NCI-H2107 treated with DMSO at 0.1 percent for 48 hours (cell line): Measurements from ENCODE around the gene GRIA3.
"Not testable (repeated sequence)": the region's sequence is repeated elsewhere in the genome, so short reads cannot be mapped to it uniquely, and the experiment has no call there.

Experiments
- DNase-seq: peaks from one replicate; lab custom pipeline; 2025; ENCODE audit not compliant: unreplicated experiment; lab: John Stamatoyannopoulos, UW

The GRIA3 gene

GRCh38 chrX:123271902-123272301 lies 87.8 kb downstream of the GRIA3 start:
- no peak for DNase-seq

DNA sequence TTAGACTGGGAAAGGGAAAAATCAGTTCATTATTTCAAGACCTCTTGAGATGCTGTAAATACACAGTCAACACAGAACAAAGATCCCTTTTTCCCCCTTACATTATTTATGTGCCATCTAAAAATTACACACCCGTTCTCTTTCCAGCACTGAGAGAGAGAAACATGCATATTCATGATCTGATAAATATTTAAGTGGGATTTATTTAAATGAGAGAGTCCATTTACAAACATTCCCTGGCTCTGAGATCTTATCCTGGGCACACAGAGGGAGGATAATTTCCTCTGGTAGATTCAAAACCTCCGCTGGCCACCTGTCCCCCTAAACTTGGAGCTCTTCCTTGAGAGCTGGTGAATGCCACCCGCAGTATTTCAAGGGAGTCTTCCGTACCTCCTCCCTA lies 88.6 kb downstream of the GRIA3 start:
- DNase-seq: no peak

- DNase-seq: no peak
Observed at GRCh38 chrX:123274796-123275195, 90.7 kb downstream of the GRIA3 start.

DNA sequence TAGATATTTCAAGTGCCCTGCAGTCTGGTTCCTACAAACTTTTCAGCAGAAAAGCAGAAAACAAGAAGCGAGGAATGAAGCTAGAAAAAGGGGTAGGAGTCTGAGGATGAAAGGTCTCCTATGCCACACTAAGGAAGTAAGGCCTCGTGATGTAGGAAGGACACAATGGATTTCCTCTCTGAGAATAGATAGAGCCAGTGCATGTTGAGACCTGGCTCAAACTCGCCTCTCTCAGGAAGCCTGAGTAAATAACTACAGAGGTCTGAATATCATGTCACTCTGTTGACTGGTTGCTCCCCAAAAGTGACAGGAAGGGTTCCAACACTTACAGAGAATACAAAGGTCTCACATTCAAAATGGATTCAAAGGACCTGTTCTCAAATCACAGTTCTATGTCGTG lies 93.3 kb downstream of the GRIA3 start:
- DNase-seq: no peak

- DNase-seq: no peak
Observed at GRCh38 chrX:123277821-123278220, 93.7 kb downstream of the GRIA3 start.

DNA sequence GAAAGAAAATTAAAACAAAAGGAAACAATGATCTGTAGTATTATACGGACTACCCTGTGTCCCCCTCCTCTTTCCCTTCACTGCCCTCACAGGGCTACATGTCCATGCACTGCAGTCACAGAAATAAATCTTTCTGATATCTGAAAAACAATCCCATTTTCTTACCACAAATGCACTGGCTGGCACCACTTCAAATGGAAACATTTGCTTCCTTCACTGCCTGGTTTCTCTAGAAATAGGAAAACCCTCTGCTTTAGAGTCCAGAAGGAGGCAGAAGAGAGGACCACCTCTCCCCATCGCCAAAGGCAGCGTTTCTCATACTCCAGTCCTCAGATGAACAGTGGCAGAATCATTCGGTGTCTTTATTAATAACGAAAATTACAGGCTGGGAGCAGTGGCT lies 98.2 kb downstream of the GRIA3 start:
- no peak for DNase-seq

DNA sequence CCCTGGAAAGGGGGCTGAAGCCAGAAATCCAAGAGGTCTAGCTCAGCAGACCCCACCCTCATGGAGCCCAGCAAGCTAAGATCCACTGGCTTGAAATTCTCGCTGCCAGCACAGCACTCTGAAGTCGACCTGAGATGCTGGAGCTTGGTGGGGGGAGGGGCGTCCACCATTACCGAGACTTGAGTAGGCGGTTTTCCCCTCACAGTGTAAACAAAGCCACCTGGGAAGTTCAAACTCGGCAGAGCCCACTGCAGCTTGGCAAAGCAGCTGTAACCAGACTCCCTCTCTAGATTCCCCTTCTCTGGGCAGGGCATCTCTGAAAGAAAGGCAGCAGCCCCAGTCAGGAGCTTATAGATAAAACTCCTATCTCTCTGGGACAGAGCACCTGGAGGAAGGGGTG lies 99.3 kb downstream of the GRIA3 start:
- not testable (repeated sequence) for DNase-seq

GRCh38 chrX:123291623-123292022 lies 107.5 kb downstream of the GRIA3 start:
- no peak for DNase-seq

- DNase-seq: no peak
Observed at GRCh38 chrX:123298026-123298425, 113.9 kb downstream of the GRIA3 start.

GRCh38 chrX:123303429-123303828 lies 119.4 kb downstream of the GRIA3 start:
- no peak for DNase-seq

GRCh38 chrX:123308658-123309057 lies 124.6 kb downstream of the GRIA3 start:
- no peak for DNase-seq

GRCh38 chrX:123310112-123310511 lies 126.0 kb downstream of the GRIA3 start:
- no peak for DNase-seq

GRCh38 chrX:123311486-123311885 lies 127.4 kb downstream of the GRIA3 start:
- no peak for DNase-seq

GRCh38 chrX:123313486-123313885 lies 129.4 kb downstream of the GRIA3 start:
- DNase-seq: no peak

DNA sequence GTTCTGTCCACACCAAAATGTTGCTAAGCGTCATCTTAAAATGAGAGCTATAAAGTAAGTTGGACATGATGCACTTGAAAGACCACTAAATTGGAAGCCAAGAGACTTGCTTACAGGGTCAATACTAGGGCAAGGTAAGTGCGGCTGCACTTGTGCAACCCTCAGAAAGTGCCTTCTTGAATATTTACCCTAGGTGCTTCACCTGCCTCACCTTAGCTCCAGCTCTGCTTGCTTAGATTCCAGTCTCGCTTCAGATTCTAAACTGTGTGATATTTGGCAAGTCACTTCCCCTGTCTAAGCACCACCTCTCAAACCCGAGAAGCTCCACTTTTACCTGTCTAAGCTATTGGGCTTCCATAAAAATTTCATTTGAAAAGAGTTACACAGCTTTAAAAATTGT lies 136.5 kb downstream of the GRIA3 start:
- no peak for DNase-seq

- no peak for DNase-seq
Observed at GRCh38 chrX:123322536-123322935, 138.5 kb downstream of the GRIA3 start.

GRCh38 chrX:123324625-123325024 lies 140.5 kb downstream of the GRIA3 start:
- DNase-seq: no peak

DNA sequence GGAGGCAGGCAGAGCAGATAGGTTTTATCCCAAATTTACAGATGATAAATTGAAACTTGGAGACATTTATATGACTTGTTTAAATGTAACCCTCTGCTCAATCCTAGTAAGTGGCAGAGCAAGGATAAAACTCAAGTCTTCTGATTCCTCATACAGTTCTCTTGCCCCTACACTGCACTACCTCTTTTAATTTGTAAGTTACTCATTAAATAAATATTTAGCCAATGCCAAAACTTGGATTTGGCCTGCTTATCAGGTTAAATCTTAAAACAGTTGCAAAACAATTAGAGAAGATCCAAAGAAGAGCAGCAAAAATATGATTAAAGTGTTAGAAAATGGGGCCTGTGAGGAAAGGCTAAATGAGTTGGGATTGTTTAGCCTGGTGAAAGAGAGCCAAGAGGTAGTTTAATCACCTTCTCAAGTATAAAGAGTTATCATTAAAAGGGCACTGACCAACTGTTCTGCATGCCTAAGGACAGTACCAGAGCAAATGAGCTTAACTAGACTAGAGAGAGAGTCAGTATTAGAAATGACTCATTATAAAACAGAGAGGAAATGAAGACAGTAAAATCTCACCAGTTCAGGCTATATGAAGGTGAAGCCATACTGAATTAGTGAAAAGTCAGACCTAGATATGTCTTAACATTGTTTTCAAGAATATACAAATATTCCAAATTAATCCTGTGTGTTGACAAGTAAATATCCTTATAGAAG lies 146.3 kb downstream of the GRIA3 start:
- DNase-seq: no peak

- DNase-seq: no peak
Observed at GRCh38 chrX:123331349-123331748, 147.3 kb downstream of the GRIA3 start.

GRCh38 chrX:123331859-123332258 lies 147.8 kb downstream of the GRIA3 start:
- DNase-seq: no peak

DNA sequence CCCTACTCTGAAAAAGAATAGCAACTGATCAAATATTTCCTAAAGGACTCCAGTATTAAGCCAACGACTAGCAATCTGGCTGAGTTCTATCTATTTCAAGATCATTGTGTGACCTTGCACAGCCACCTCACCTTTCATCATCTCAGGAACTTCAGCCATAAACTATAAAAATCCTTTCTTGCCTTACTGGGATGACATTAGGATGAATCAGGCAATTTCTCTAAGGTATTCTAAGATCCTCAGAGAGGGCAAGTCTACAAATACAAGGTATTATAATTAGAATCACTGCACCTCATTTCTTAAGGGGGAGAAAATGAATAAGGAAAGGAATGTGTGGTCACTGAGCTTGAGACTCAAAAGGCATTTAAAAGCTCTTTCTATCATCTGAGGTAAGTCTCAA lies 152.6 kb downstream of the GRIA3 start:
- DNase-seq: no peak

GRCh38 chrX:123337886-123338639 lies 154.0 kb downstream of the GRIA3 start:
- DNase-seq: no peak
